CD14-positive monocyte (primary cell): ENCODE results near the gene NOXRED1. TPM values are rescaled to one million over a fixed set of nuclear protein-coding genes. Genes with fewer than 3 reads are reported as not detected.

Experiments
- DNase-seq, 3 donors: peaks; one replicate each; pipeline ENCODE4 v3.0.0-alpha.2; 2011 to 2022
- H2AFZ ChIP-seq: 2 replicates; pipeline ENCODE4 v1.6.0; 2012; ENCODE audit warnings: mild to moderate bottlenecking, low read depth, low read length, inconsistent platforms; ENCODE audit not compliant: insufficient read depth, poor library complexity, severe bottlenecking
- H3K27ac ChIP-seq, 2 donors: 1 replicate in 1 of 2; 2 replicates in 1 of 2; pipeline ENCODE4 v1.5.1; 2012 to 2013; ENCODE audit warnings: low read length in 2 of 2, control low read depth in 1 of 2, inconsistent platforms in 1 of 2, low read depth in 1 of 2, mild to moderate bottlenecking in 1 of 2
- H3K27me3 ChIP-seq, 2 donors: one replicate each; pipeline versions ENCODE4 v1.6.0 to v1.6.1; 2011 to 2013; ENCODE audit warnings: low read length in 2 of 2; ENCODE audit not compliant: control insufficient read depth in 2 of 2, insufficient read depth in 2 of 2
- H3K36me3 ChIP-seq, 2 donors: replicated peaks in 1 of 2; 1 replicate in 1 of 2; 2 replicates in 1 of 2; pipeline versions ENCODE4 v1.5.1 to v1.6.1; 2012 to 2013; ENCODE audit warnings: low read length in 2 of 2, control low read depth in 1 of 2, inconsistent platforms in 1 of 2, mild to moderate bottlenecking in 1 of 2; ENCODE audit not compliant: insufficient read depth in 2 of 2, control insufficient read depth in 1 of 2
- H3K4me1 ChIP-seq, 2 donors: 1 replicate in 1 of 2; 2 replicates in 1 of 2; pipeline versions ENCODE4 v1.5.1 to v1.6.1; 2012 to 2013; ENCODE audit warnings: low read length in 2 of 2, control low read depth in 1 of 2, inconsistent platforms in 1 of 2, mild to moderate bottlenecking in 1 of 2, moderate library complexity in 1 of 2; ENCODE audit not compliant: insufficient read depth in 2 of 2, control insufficient read depth in 1 of 2
- H3K4me2 ChIP-seq: replicated peaks from 2 replicates; pipeline ENCODE3; 2012; ENCODE audit warnings: low read length, moderate library complexity, mild to moderate bottlenecking; ENCODE audit not compliant: poor library complexity, severe bottlenecking; ENCODE audit errors: extremely low read depth
- H3K4me3 ChIP-seq, 3 experiments: fragments of 200-600 bp in 1 of 3; sonication (generic) in 1 of 3; replicated peaks in 1 of 3; 1 replicate in 2 of 3; 2 replicates in 1 of 3; pipeline ENCODE4 v1.5.1; 2011 to 2013; ENCODE audit warnings: low read length in 3 of 3, mild to moderate bottlenecking in 3 of 3, control low read depth in 2 of 3, low read depth in 2 of 3, inconsistent platforms in 1 of 3, moderate library complexity in 1 of 3
- H3K79me2 ChIP-seq: 2 replicates; pipeline ENCODE4 v1.6.0; 2012; ENCODE audit warnings: mild to moderate bottlenecking, control low read depth, inconsistent platforms, low read length, moderate library complexity; ENCODE audit not compliant: insufficient read depth
- H3K9ac ChIP-seq: 2 replicates; pipeline ENCODE4 v1.6.0; 2017; ENCODE audit warnings: low read length, mild to moderate bottlenecking; ENCODE audit not compliant: insufficient read depth, poor library complexity, severe bottlenecking
- H3K9me3 ChIP-seq, 2 donors: replicated peaks in 1 of 2; 1 replicate in 1 of 2; 2 replicates in 1 of 2; pipeline versions ENCODE4 v1.5.1 to v1.6.1; 2012 to 2013; ENCODE audit warnings: low read length in 2 of 2, control low read depth in 1 of 2; ENCODE audit not compliant: control insufficient read depth in 1 of 2, insufficient read depth in 1 of 2
- H4K20me1 ChIP-seq: 2 replicates; pipeline ENCODE4 v1.6.0; 2012; ENCODE audit warnings: mild to moderate bottlenecking, low read length, control low read depth, moderate library complexity; ENCODE audit not compliant: insufficient read depth
- H3K27ac Mint-ChIP-seq, 7 donors: one replicate each; pipeline ENCODE4 v1.8.0; 2020; ENCODE audit warnings: mild to moderate bottlenecking in 7 of 7, mixed read lengths in 7 of 7, moderate library complexity in 6 of 7, inconsistent platforms in 2 of 7
- H3K27me3 Mint-ChIP-seq, 3 donors: one replicate each; pipeline ENCODE4 v1.8.0; 2021 to 2022; ENCODE audit warnings: low read depth in 3 of 3, mild to moderate bottlenecking in 3 of 3, mixed read lengths in 3 of 3, moderate library complexity in 3 of 3, inconsistent platforms in 1 of 3
- H3K36me3 Mint-ChIP-seq, 2 donors: one replicate each; pipeline ENCODE4 v1.8.0; 2020; ENCODE audit warnings: mixed read lengths in 2 of 2, inconsistent platforms in 1 of 2, mild to moderate bottlenecking in 1 of 2
- H3K4me1 Mint-ChIP-seq: one replicate; pipeline ENCODE4 v1.8.0; 2020; ENCODE audit warnings: mild to moderate bottlenecking, mixed read lengths
- H3K4me3 Mint-ChIP-seq, 2 donors: one replicate each; pipeline ENCODE4 v1.8.0; 2020; ENCODE audit warnings: mild to moderate bottlenecking in 2 of 2, mixed read lengths in 2 of 2, moderate library complexity in 1 of 2
- H3K9me3 Mint-ChIP-seq, 7 donors: one replicate each; pipeline ENCODE4 v1.8.0; 2020 to 2022; ENCODE audit warnings: mixed read lengths in 7 of 7, mild to moderate bottlenecking in 6 of 7, moderate library complexity in 6 of 7, inconsistent platforms in 2 of 7
- CTCF ChIP-seq: fragments of 200-600 bp; IDR thresholded peaks from one replicate; pipeline ENCODE4 v1.8.0; 2022; ENCODE audit warnings: antibody characterized with exemption, mild to moderate bottlenecking
- WGBS: methylation state at CpG from one replicate; pipeline ENCODE4 v1.1.5; 2013; ENCODE audit warnings: missing lambda C conversion rate; ENCODE audit not compliant: insufficient coverage; 5-methylcytosine and 5-hydroxymethylcytosine counted together
- intact Hi-C, 2 donors: fragments of 100-400 bp; cut with micrococcal nuclease; formaldehyde crosslinking; loops; one replicate each; pipeline versions ENCODE4 v1.15.0 to v1.15.1; 2023
- polyA plus RNA-seq, 3 donors: library from polyadenylated mRNA; depleted of rRNA in 1 of 3; unstranded in 2 of 3; stranded (reverse) in 1 of 3; fragments of 300-500 nt in 2 of 3; fragments of >200 nt in 1 of 3; fragmentation: Illumina TruSeq in 2 of 3; gene quantifications; 1 replicate in 2 of 3; 2 replicates in 1 of 3; pipeline ENCODE4 v1.2.3, GENCODE V29; 2012 to 2021

The NOXRED1 gene
- polyA plus RNA-seq, 3 donors, result 0.39 TPM; not detected in 2

GRCh38 chr14:77407158-77407557 lies 16.2 kb downstream of the NOXRED1 start:
- peak overlapping the region; percentile 38 for H3K9ac ChIP-seq
- peak overlapping the region in 1 of 2 donors; percentile 72 for H3K27ac ChIP-seq
- WGBS, result 14% methylated on average over 1 of the region's 2 CpGs
- intact Hi-C loops, result no loop called here
- no peaks in the 10 kb centered on the region for H4K20me1 ChIP-seq
- peak overlapping the region in 2 of 3 experiments; percentile 56 to 66 for H3K4me3 ChIP-seq
- H3K36me3 ChIP-seq, result no peaks in the 10 kb centered on the region
- peaks cover 26 to 30% of the 10 kb centered on the region in 2 donors for H3K4me1 ChIP-seq
- peak overlapping the region; percentile 67 for H3K4me2 ChIP-seq
- no peaks in the 10 kb centered on the region for H3K27me3 ChIP-seq
- H3K79me2 ChIP-seq, result no peaks in the 10 kb centered on the region
- no peaks in the 10 kb centered on the region for H3K9me3 Mint-ChIP-seq
- H3K27me3 Mint-ChIP-seq, result peaks cover 0 to 3% (median 0%) of the 10 kb centered on the region in 3 donors
- DNase-seq, result peak; percentile 13 to 48 (median 22)
- H3K4me3 Mint-ChIP-seq, result peak overlapping the region; percentile 72 to 92
- peaks cover 34% of the 10 kb centered on the region for H3K4me1 Mint-ChIP-seq
- peak overlapping the region; percentile 76 for H2AFZ ChIP-seq
- peak overlapping the region; percentile 50 to 90 (median 76) for H3K27ac Mint-ChIP-seq
- TF ChIP-seq CTCF, result no peak
- peaks cover 0 to 2% of the 10 kb centered on the region in 2 donors for H3K36me3 Mint-ChIP-seq
- no peaks in the 10 kb centered on the region for H3K9me3 ChIP-seq

GRCh38 chr14:77406718-77407117 lies 16.6 kb downstream of the NOXRED1 start:
- Histone ChIP-seq H3K4me3 (peak overlapping the region in 2 of 3 experiments; percentile 56 to 66), H3K27ac (peak overlapping the region in 1 of 2 donors; percentile 72), H3K9me3 (no peaks in the 10 kb centered on the region), H4K20me1 (no peaks in the 10 kb centered on the region), H3K4me2 (peak overlapping the region; percentile 67), H3K79me2 (no peaks in the 10 kb centered on the region), H3K4me1 (peaks cover 26 to 30% of the 10 kb centered on the region in 2 donors), H3K27me3 (no peaks in the 10 kb centered on the region), H3K9ac (peak overlapping the region; percentile 38), H2AFZ (peak overlapping the region; percentile 76), H3K36me3 (no peaks in the 10 kb centered on the region)
- Mint-ChIP-seq H3K4me1 (peaks cover 34% of the 10 kb centered on the region), H3K9me3 (no peaks in the 10 kb centered on the region), H3K4me3 (peak overlapping the region; percentile 14 to 64), H3K27ac (peak overlapping the region; percentile 60 to 90 (median 76)), H3K27me3 (peaks cover 0 to 3% (median 0%) of the 10 kb centered on the region in 3 donors), H3K36me3 (peaks cover 0 to 2% of the 10 kb centered on the region in 2 donors)
- WGBS, result 0% methylated on average over 2 of the region's 6 CpGs
- TF ChIP-seq CTCF, result no peak
- DNase-seq, result no peak
- intact Hi-C loops, result no loop called here
